H1 (cell line): ENCODE data around the gene PKD2. TPM values are rescaled to one million over a fixed set of nuclear protein-coding genes. Genes with fewer than 3 reads are reported as not detected.

ENCODE experiments used
- CTCF ChIA-PET: fragments of 300-600 bp; sonication (Branson Sonifier 250); formaldehyde crosslinking; loops from one replicate; lab custom pipeline; 2021; ENCODE audit not compliant: partially characterized antibody; lab: Charles Lee
- POLR2A ChIA-PET: fragments of 300-600 bp; sonication (Branson Sonifier 250); formaldehyde crosslinking; loops from one replicate; lab custom pipeline; 2021; ENCODE audit warnings: inconsistent platforms; ENCODE audit not compliant: partially characterized antibody; lab: Charles Lee
- DNase-seq, 2 experiments: peaks; one replicate each; pipeline versions ENCODE4 v3.0.0 to v3.0.0-alpha.2; 2010 to 2022; ENCODE audit warnings: low spot score in 2 of 2, low read depth in 1 of 2, mixed read lengths in 1 of 2
- FAIRE-seq: peaks from 2 replicates; lab custom pipeline; 2011; peaks lifted over from hg19 to GRCh38; lab: Jason Lieb, UNC
- H2AFZ ChIP-seq: 2 replicates; pipeline ENCODE4 v1.8.1; 2012; ENCODE audit warnings: low read length, inconsistent platforms
- H2AK5ac ChIP-seq: 2 replicates; pipeline ENCODE4 v1.6.1; 2013; ENCODE audit warnings: low read depth, low read length
- H2BK120ac ChIP-seq: replicated peaks from 2 replicates; pipeline ENCODE3; 2013; ENCODE audit warnings: low read depth, low read length, inconsistent platforms
- H2BK12ac ChIP-seq: 2 replicates; pipeline ENCODE4 v1.6.1; 2013; ENCODE audit warnings: low read depth, low read length
- H2BK15ac ChIP-seq: 2 replicates; pipeline ENCODE4 v1.6.1; 2013; ENCODE audit warnings: low read length
- H2BK20ac ChIP-seq: 2 replicates; pipeline ENCODE4 v1.6.1; 2013; ENCODE audit warnings: low read length
- H2BK5ac ChIP-seq: 2 replicates; pipeline ENCODE4 v1.6.1; 2013; ENCODE audit warnings: low read depth, low read length
- H3K14ac ChIP-seq: 2 replicates; pipeline ENCODE4 v1.6.1; 2013; ENCODE audit warnings: inconsistent platforms; ENCODE audit not compliant: insufficient read length
- H3K18ac ChIP-seq: 2 replicates; pipeline ENCODE4 v1.6.1; 2013; ENCODE audit warnings: low read length; ENCODE audit errors: extremely low read depth
- H3K23ac ChIP-seq: 2 replicates; pipeline ENCODE4 v1.6.1; 2013; ENCODE audit warnings: inconsistent platforms; ENCODE audit not compliant: insufficient read length
- H3K23me2 ChIP-seq: 2 replicates; pipeline ENCODE4 v1.6.1; 2013; ENCODE audit warnings: low read depth, low read length
- H3K27ac ChIP-seq: 2 replicates; pipeline ENCODE4 v1.6.1; 2011; ENCODE audit warnings: low read depth, low read length, inconsistent platforms
- H3K27me3 ChIP-seq, 4 experiments: replicated peaks in 1 of 4; 1 replicate in 1 of 4; 2 replicates in 3 of 4; pipeline versions ENCODE4 v1.6.1 to v1.8.1; 2011 to 2013; ENCODE audit warnings: low read length in 3 of 4, mild to moderate bottlenecking in 3 of 4, inconsistent platforms in 2 of 4, mixed read lengths in 2 of 4, moderate library complexity in 1 of 4; ENCODE audit not compliant: control insufficient read depth in 3 of 4, insufficient read depth in 3 of 4; ENCODE audit errors: extremely low read depth in 1 of 4
- H3K36me3 ChIP-seq, 4 experiments: 2 replicates each; pipeline versions ENCODE4 v1.6.1 to v1.8.1; 2011 to 2013; ENCODE audit warnings: mild to moderate bottlenecking in 4 of 4, low read length in 3 of 4, moderate library complexity in 2 of 4, control low read depth in 1 of 4, inconsistent platforms in 1 of 4; ENCODE audit not compliant: insufficient read depth in 4 of 4, control insufficient read depth in 2 of 4
- H3K4ac ChIP-seq: replicated peaks from 2 replicates; pipeline ENCODE3; 2013; ENCODE audit warnings: low read length, low read depth, mixed read lengths, inconsistent platforms; ENCODE audit not compliant: insufficient read length
- H3K4me1 ChIP-seq, 4 experiments: replicated peaks in 1 of 4; 1 replicate in 1 of 4; 2 replicates in 3 of 4; pipeline versions ENCODE4 v1.6.1 to v1.8.1; 2011 to 2013; ENCODE audit warnings: low read length in 3 of 4, inconsistent platforms in 2 of 4, mixed read lengths in 1 of 4; ENCODE audit not compliant: insufficient read depth in 4 of 4, control insufficient read depth in 3 of 4
- H3K4me2 ChIP-seq, 2 experiments: 2 replicates each; pipeline versions ENCODE4 v1.6.1 to v1.8.1; 2011 to 2013; ENCODE audit warnings: low read depth in 2 of 2, low read length in 2 of 2, control low read depth in 1 of 2, inconsistent platforms in 1 of 2, mild to moderate bottlenecking in 1 of 2; ENCODE audit not compliant: insufficient read depth in 1 of 2
- H3K4me3 ChIP-seq, 4 experiments: fragments of 200-600, 300-600 bp in 1 of 4; sonication (generic), shearing (Covaris generic), sonication (Bioruptor Twin) in 1 of 4; 2 replicates each; pipeline versions ENCODE4 v1.5.1 to v1.8.1; 2011 to 2016; ENCODE audit warnings: low read length in 4 of 4, low read depth in 3 of 4, control low read depth in 2 of 4, inconsistent platforms in 2 of 4, mild to moderate bottlenecking in 2 of 4, mixed read lengths in 1 of 4, moderate library complexity in 1 of 4; ENCODE audit not compliant: insufficient read depth in 2 of 4; ENCODE audit errors: extremely low read depth in 1 of 4
- H3K56ac ChIP-seq: replicated peaks from 2 replicates; pipeline ENCODE3; 2013; ENCODE audit warnings: low read depth, mild to moderate bottlenecking, mixed read lengths, low read length, inconsistent platforms; ENCODE audit not compliant: insufficient read length
- H3K79me1 ChIP-seq: 2 replicates; pipeline ENCODE4 v1.6.1; 2013; ENCODE audit warnings: low read depth, low read length, control low read depth
- H3K79me2 ChIP-seq, 2 experiments: 2 replicates each; pipeline versions ENCODE4 v1.6.1 to v1.8.1; 2012 to 2013; ENCODE audit warnings: low read length in 2 of 2, mild to moderate bottlenecking in 2 of 2, inconsistent platforms in 1 of 2; ENCODE audit not compliant: insufficient read depth in 2 of 2, control insufficient read depth in 1 of 2
- H3K9ac ChIP-seq, 4 experiments: replicated peaks in 1 of 4; 1 replicate in 1 of 4; 2 replicates in 3 of 4; pipeline versions ENCODE4 v1.6.1 to v1.8.1; 2011 to 2013; ENCODE audit warnings: low read depth in 3 of 4, low read length in 3 of 4, control low read depth in 2 of 4, mild to moderate bottlenecking in 2 of 4, moderate library complexity in 2 of 4, inconsistent platforms in 1 of 4; ENCODE audit errors: extremely low read depth in 1 of 4
- H3K9me3 ChIP-seq, 2 experiments: 2 replicates each; pipeline versions ENCODE4 v1.6.1 to v1.8.1; 2012 to 2013; ENCODE audit warnings: mild to moderate bottlenecking in 2 of 2, moderate library complexity in 2 of 2, control low read depth in 1 of 2, inconsistent platforms in 1 of 2, low read depth in 1 of 2, low read length in 1 of 2, mixed read lengths in 1 of 2; ENCODE audit not compliant: insufficient read depth in 2 of 2
- H4K20me1 ChIP-seq, 2 experiments: replicated peaks in 1 of 2; 2 replicates each; pipeline versions ENCODE3 to v1.8.1; 2011 to 2013; ENCODE audit warnings: inconsistent platforms in 2 of 2, low read length in 2 of 2, mild to moderate bottlenecking in 1 of 2; ENCODE audit not compliant: insufficient read depth in 2 of 2, control insufficient read depth in 1 of 2
- H4K5ac ChIP-seq: 2 replicates; pipeline ENCODE4 v1.6.1; 2013; ENCODE audit warnings: low read length, low read depth, mixed read lengths, inconsistent platforms; ENCODE audit not compliant: insufficient read length
- H4K8ac ChIP-seq: 2 replicates; pipeline ENCODE4 v1.8.0; 2013; ENCODE audit warnings: mild to moderate bottlenecking, moderate library complexity, low read length, inconsistent platforms; ENCODE audit not compliant: insufficient read depth; ENCODE audit errors: extremely low read depth
- H4K91ac ChIP-seq: replicated peaks from 2 replicates; pipeline ENCODE3; 2013; ENCODE audit warnings: low read length, mixed read lengths, inconsistent platforms; ENCODE audit not compliant: insufficient read length
- BRCA1 ChIP-seq: IDR thresholded peaks from 2 replicates; pipeline ENCODE4 v1.6.1; 2012; ENCODE audit warnings: low read depth, low read length, improper control_type of control experiment
- CEBPB ChIP-seq: IDR thresholded peaks from 2 replicates; pipeline ENCODE4 v1.6.1; 2012; ENCODE audit warnings: low read depth, low read length
- EGR1 ChIP-seq: IDR thresholded peaks from 2 replicates; pipeline ENCODE4 v1.6.1; 2011; ENCODE audit warnings: low read depth, low read length, borderline replicate concordance
- EP300 ChIP-seq, 2 experiments: IDR thresholded peaks; 1 replicate in 1 of 2; 2 replicates in 1 of 2; pipeline ENCODE4 v1.6.1; 2011 to 2012; ENCODE audit warnings: low read depth in 2 of 2, low read length in 2 of 2, mild to moderate bottlenecking in 2 of 2, borderline replicate concordance in 1 of 2, inconsistent platforms in 1 of 2, moderate library complexity in 1 of 2
- EZH2 ChIP-seq: fragments of 200-600 bp; sonication (generic); IDR thresholded peaks from 2 replicates; pipeline ENCODE4 v1.7.1; 2012; ENCODE audit warnings: low read depth, mild to moderate bottlenecking, moderate library complexity, low read length, inconsistent platforms; ENCODE audit not compliant: severe bottlenecking
- HDAC2 ChIP-seq, 2 experiments: fragments of 300-600 bp in 1 of 2; sonication (generic) in 1 of 2; IDR thresholded peaks; 2 replicates each; pipeline ENCODE4 v1.6.1; 2011 to 2012; ENCODE audit warnings: low read depth in 2 of 2, low read length in 2 of 2, mild to moderate bottlenecking in 2 of 2, moderate library complexity in 2 of 2, borderline replicate concordance in 1 of 2, inconsistent platforms in 1 of 2
- RAD21 ChIP-seq, 2 experiments: IDR thresholded peaks in 1 of 2; conservative IDR thresholded peaks in 1 of 2; 2 replicates each; pipeline ENCODE4 v1.6.1; 2011; ENCODE audit warnings: low read depth in 2 of 2, low read length in 2 of 2, improper control_type of control experiment in 1 of 2, inconsistent platforms in 1 of 2, mild to moderate bottlenecking in 1 of 2, moderate library complexity in 1 of 2
- RBBP5 ChIP-seq: IDR thresholded peaks from 2 replicates; pipeline ENCODE4 v1.7.1; 2012; ENCODE audit warnings: low read depth, mild to moderate bottlenecking, inconsistent platforms, low read length, moderate library complexity, borderline replicate concordance
- TAF7 ChIP-seq: optimal IDR thresholded peaks from 2 replicates; pipeline ENCODE3; 2011; ENCODE audit warnings: low read depth, mild to moderate bottlenecking, inconsistent platforms, low read length, moderate library complexity, borderline replicate concordance
- WGBS, 2 experiments: shearing (Covaris generic) in 1 of 2; methylation state at CpG; one replicate each; pipeline versions ENCODE4 v1.1.6 to v1.1.7; 2013 to 2015; ENCODE audit warnings: low lambda C conversion rate in 2 of 2, mixed read lengths in 2 of 2, inconsistent platforms in 1 of 2, low coverage in 1 of 2, missing lambda C conversion rate in 1 of 2; ENCODE audit not compliant: insufficient replicate concordance in 2 of 2, insufficient coverage in 1 of 2, insufficient read length in 1 of 2; ENCODE audit errors: extremely low coverage in 1 of 2, missing lambda C conversion rate in 1 of 2; 5-methylcytosine and 5-hydroxymethylcytosine counted together
- polyA plus RNA-seq, 7 experiments: library from polyadenylated mRNA; depleted of rRNA in 3 of 7; stranded (reverse) in 5 of 7; unstranded in 2 of 7; fragments of >200 nt in 5 of 7; fragments of 200-250 nt in 2 of 7; gene quantifications; 1 replicate in 5 of 7; 2 replicates in 1 of 7; 4 replicates in 1 of 7; pipeline versions ENCODE4 v1.2.1 to v1.2.3, GENCODE V29; 2011 to 2013; ENCODE audit warnings: missing spikeins in 2 of 7, mixed read lengths in 2 of 7
- total RNA-seq: library from RNA; stranded (reverse); fragmentation: NEBNext Ultra II Directional; extraction: Animal tissue kit (Norgen Biotek cat#: 25700); gene quantifications from 2 replicates; pipeline ENCODE4 v1.2.1, GENCODE V29; 2021
- TF ChIP-seq, protein P1 (sequence below): IDR thresholded peaks from 2 replicates; pipeline ENCODE4 v1.6.1; 2012; ENCODE audit warnings: low read length, inconsistent platforms
- TF ChIP-seq, protein P2 (sequence below): IDR thresholded peaks from 2 replicates; pipeline ENCODE4 v1.6.1; 2011; ENCODE audit warnings: low read depth, mild to moderate bottlenecking, low read length; ENCODE audit not compliant: insufficient read depth

The PKD2 gene
- total and polyA plus RNA-seq, 2 of the 8 experiments (the other 6 are each of a cell fraction or from before 2014, with no cell fraction given) = 16.0 to 32.0 TPM

DNA sequence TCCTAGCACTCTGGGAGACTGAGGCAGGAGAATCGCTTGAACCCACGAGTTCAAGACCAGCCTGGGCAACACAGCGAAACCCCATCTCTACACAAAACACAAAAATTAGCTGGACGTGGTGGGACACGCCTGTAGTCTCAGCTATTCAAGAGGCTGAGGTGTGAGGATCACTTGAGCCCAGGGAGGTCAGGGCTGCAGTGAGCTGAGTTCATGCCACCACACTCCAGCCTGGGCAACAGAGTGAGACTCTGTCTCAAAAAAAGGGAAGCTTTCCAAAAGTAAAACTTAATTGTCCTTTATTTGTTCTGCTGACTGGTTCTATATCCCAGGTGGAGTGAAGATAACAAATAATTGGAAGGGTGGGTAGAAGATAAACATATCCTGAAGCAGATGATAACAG lies 105.4 kb downstream of the PKD2 start:
- Histone ChIP-seq H3K4ac (no peak overlapping the region), H2AK5ac (no peak overlapping the region), H4K5ac (no peak overlapping the region), H2BK5ac (no peak overlapping the region), H3K23ac (no peak overlapping the region), H2BK12ac (no peak overlapping the region), H2BK20ac (no peak overlapping the region), H2BK15ac (no peak overlapping the region), H3K4me1 (no peaks in the 10 kb centered on the region), H3K9ac (no peak overlapping the region), H3K9me3 (no peaks in the 10 kb centered on the region), H2BK120ac (no peak overlapping the region), H4K91ac (no peak overlapping the region), H4K20me1 (no peaks in the 10 kb centered on the region), H3K18ac (no peak overlapping the region), H3K23me2 (no peaks in the 10 kb centered on the region), H3K56ac (no peak overlapping the region), H2AFZ (no peak overlapping the region), H4K8ac (no peak overlapping the region), H3K27me3 (no peaks in the 10 kb centered on the region), H3K27ac (no peak overlapping the region), H3K4me2 (no peak overlapping the region), H3K36me3 (no peaks in the 10 kb centered on the region), H3K79me2 (no peaks in the 10 kb centered on the region), H3K4me3 (no peak overlapping the region), H3K14ac (no peak overlapping the region), H3K79me1 (no peaks in the 10 kb centered on the region)
- POLR2A ChIA-PET = no interaction called here
- 95% methylated on average over 5 of the region's 5 CpGs; no CpG with 5 or more reads in 1 of the 2 experiments for WGBS, 2 experiments
- TF ChIP-seq EZH2 = no peak
- TF ChIP-seq, protein P1, sequence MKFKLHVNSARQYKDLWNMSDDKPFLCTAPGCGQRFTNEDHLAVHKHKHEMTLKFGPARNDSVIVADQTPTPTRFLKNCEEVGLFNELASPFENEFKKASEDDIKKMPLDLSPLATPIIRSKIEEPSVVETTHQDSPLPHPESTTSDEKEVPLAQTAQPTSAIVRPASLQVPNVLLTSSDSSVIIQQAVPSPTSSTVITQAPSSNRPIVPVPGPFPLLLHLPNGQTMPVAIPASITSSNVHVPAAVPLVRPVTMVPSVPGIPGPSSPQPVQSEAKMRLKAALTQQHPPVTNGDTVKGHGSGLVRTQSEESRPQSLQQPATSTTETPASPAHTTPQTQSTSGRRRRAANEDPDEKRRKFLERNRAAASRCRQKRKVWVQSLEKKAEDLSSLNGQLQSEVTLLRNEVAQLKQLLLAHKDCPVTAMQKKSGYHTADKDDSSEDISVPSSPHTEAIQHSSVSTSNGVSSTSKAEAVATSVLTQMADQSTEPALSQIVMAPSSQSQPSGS = no peak
- TF ChIP-seq BRCA1 = no peak
- TF ChIP-seq EP300 (IDR thresholded peaks at IDR 0.05; ENCODE audit: borderline replicate concordance in 1 of 2, low read depth in 2 of 2, low read length in 2 of 2) = no peak
- no peak for TF ChIP-seq RBBP5
- no peak for TF ChIP-seq RAD21 (IDR thresholded peaks at IDR 0.05 in 1 of 2, conservative IDR thresholded peaks at IDR 0.05 in 1 of 2; ENCODE audit: low read depth in 2 of 2, low read length in 2 of 2)
- TF ChIP-seq HDAC2 (IDR thresholded peaks at IDR 0.05; ENCODE audit: borderline replicate concordance in 1 of 2, low read depth in 2 of 2, low read length in 2 of 2) = no peak
- no peak for TF ChIP-seq TAF7
- TF ChIP-seq, protein P2, sequence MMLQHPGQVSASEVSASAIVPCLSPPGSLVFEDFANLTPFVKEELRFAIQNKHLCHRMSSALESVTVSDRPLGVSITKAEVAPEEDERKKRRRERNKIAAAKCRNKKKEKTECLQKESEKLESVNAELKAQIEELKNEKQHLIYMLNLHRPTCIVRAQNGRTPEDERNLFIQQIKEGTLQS = no peak
- TF ChIP-seq EGR1 = no peak
- TF ChIP-seq CEBPB = no peak
- CTCF ChIA-PET = interaction anchor here (0.8 to 2.1 kb wide), 3 partner anchors 17 to 97 kb away, joined by 3 to 5 read pairs (median 4); no protein-coding TSS in a partner anchor
- FAIRE-seq (no peak), DNase-seq (no peak)
